AG09309 (cell line): ENCODE results near the gene PGLYRP1.

Experiments used
- DNase-seq: peaks from one replicate; pipeline ENCODE4 v3.0.0-alpha.2; 2010; ENCODE audit warnings: low read depth
- H3K4me3 ChIP-seq: 2 replicates; pipeline ENCODE4 v1.5.1; 2011; ENCODE audit warnings: mild to moderate bottlenecking, low read depth, low read length, moderate library complexity; ENCODE audit not compliant: control insufficient read depth
- CTCF ChIP-seq: IDR thresholded peaks from 2 replicates; pipeline ENCODE4 v1.5.1; 2011; ENCODE audit warnings: mild to moderate bottlenecking, low read depth, low read length, inconsistent platforms; ENCODE audit not compliant: insufficient read depth, control insufficient read depth; ENCODE audit errors: missing control alignments

PGLYRP1 gene

GRCh38 chr19:46017874-46018675 lies 4.8 kb downstream of the PGLYRP1 start:
- no peak overlapping the region for H3K4me3 ChIP-seq
- no peak for TF ChIP-seq CTCF
- DNase-seq: no peak

- no peak overlapping the region for H3K4me3 ChIP-seq
These were observed 5.8 kb downstream of the PGLYRP1 start for GRCh38 chr19:46017095-46017429.

DNA sequence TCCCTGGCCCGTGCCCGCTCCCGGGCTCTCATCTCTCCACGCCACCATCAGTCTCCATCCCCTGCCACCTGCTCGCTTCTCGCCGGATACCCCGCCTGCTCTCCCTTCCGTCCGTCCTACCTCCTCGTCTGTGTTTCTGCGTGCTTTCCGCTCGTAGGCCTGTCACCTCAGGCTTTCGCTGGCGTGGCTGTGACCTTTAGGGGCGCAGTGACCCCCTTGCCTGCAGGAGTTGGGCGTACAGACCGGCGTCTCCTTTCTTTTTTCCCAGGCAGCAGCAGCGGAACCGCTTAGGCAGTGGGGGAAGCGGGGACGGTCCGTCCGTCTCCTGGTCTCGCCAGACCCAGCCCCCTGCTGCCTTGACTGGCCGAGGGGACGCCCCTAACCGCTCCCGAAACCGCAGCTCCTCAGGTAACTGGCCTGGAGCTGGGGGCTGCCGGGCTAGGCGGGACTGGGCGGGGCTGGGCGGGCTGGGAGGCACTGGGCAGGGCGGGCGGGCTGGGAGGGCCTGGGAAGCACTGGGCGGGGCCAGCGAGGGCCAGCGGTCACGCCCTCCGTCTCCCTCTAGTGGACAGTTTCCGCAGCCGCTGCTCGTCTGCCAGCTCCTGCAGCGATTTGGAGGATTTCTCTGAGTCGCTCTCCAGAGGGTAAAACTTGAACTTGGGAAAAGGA lies 6.3 kb downstream of the PGLYRP1 start:
- H3K4me3 ChIP-seq: peak overlapping the region; percentile 49
- peak; percentile 80 for TF ChIP-seq CTCF

More at GRCh38 chr19:46017095-46017429, 5.8 kb downstream of the PGLYRP1 start:
- DNase-seq: no peak
- TF ChIP-seq CTCF: no peak

DNA sequence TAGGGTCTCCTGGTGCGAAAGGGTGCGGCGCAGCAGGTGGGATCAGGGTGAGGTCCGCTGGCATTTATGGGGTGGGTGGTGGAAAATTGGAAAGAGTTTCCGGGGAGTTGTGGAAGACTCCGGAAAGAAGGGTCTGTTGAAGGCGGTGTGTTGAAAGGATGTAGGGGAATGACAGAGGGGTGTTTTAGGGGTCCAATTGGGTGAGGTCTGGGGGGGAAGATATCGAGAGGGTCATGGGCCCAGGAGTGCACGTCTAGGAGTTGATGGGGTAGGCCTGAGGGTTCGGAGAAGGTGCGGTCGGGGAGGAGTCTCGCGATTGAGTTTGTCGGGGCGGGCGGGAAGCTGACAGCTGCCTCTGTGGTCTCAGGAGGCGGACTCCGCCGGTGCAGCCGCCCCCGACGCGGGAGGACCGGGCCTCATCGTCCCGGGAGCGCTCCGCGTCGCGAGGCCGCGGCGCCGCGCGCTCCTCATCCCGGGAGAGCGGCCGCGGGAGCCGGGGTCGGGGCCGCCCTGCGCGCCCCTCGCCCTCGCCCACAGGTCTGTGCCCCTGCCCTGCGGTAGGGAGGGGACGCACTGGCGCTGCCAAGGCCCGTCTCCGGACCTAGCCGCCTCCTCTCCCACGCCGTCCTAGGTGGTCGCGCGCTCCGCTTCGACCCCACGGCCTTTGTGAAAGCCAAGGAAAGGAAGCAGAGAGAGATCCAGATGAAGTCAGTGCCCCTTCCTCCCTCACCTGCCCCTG lies 7.0 kb downstream of the PGLYRP1 start:
- DNase-seq: no peak
- H3K4me3 ChIP-seq: peak overlapping the region; percentile 49
- TF ChIP-seq CTCF: no peak

More for the DNA sequence above, 6.3 kb downstream of the PGLYRP1 start:
- no peak for DNase-seq

GRCh38 chr19:46014941-46015686 lies 7.7 kb downstream of the PGLYRP1 start:
- no peak overlapping the region for H3K4me3 ChIP-seq
- no peak for TF ChIP-seq CTCF
- DNase-seq: no peak

GRCh38 chr19:46014534-46014933 lies 8.3 kb downstream of the PGLYRP1 start:
- no peak for TF ChIP-seq CTCF
- no peak overlapping the region for H3K4me3 ChIP-seq
- no peak for DNase-seq
